Tongue (tissue), 3 donors: ENCODE results near the gene POC5. TPM values are rescaled to one million over a fixed set of nuclear protein-coding genes. Genes with fewer than 3 reads are reported as not detected.

ENCODE experiments used
- DNase-seq: peaks from one replicate; pipeline ENCODE4 v3.0.0-alpha.2; 2015
- small RNA-seq: library from RNA; depleted of rRNA; stranded (forward); fragments of <200 nt; gene quantifications from one replicate; pipeline ENCODE3, GENCODE V24; 2014; ENCODE audit warnings: low replicate concordance
- total RNA-seq: library from RNA; depleted of rRNA; stranded (reverse); fragments of >200 nt; gene quantifications from one replicate; pipeline ENCODE4 v1.2.3, GENCODE V29; 2014

Gene POC5
- total RNA-seq, 1 donor from 2014 or later: 10.7 TPM

DNA sequence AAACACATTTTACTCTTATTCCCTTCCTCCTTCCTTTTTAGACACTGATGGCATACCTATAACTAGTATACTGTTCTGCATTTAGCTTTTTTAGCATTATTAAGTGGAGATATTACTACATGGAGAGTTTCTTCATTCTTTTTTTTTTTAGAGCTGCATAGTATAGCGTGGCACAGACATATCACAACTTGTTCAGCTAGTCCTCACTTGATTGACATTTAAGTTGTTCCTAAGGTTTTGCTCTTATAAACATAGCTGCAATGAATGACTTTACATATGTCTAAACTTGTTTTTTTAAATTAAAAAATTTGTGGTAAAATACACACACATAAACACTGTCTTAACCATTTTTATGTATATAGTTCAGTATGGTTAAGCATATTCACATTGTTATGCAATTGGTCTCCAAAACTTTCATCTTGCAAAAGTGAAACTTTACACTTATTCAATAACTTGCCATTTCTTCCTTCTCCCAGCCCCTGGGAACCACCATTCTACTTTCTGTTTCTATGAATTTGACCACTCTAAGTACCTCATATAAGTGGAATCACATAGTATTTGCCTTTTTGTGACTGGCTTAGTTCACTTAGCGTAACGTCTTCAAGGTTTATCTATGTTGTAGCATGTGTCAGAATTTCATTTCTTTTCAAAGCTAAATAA lies 57.3 kb downstream of the POC5 start:
- no peak for DNase-seq

DNA sequence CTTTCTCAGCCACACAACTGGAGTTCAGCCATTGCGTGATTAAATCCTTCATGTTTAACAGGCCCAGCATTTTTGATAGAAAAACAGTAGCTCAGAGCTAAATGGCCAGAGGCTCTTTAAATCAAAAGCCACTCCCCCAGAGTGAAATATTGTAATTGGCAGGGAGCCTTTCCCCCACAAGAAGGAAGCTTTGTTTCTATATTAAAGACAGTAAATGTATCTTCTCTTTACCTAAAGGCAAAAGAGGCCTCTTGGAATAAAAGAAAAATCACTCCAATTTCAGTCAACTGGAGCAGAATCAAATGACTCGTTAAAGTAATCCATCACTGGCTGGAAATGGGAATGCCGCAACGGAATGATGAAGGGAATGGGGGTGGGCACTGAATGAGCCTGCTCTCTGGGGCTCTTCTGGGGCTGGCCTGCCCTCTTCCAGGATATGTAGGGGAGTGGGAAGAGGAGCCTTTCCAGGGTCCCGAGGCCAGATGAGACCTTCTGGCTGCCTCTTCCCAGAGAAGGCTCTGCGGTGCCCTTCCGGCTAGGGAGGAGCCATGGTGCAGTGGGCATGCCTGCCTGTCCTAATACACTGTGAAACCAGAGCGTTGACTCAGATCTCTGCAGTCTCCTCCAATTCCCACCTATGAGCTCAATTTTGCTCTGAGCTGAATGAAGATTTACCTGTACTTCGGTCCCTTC lies 60.8 kb downstream of the POC5 start:
- DNase-seq: peak; percentile 45

DNA sequence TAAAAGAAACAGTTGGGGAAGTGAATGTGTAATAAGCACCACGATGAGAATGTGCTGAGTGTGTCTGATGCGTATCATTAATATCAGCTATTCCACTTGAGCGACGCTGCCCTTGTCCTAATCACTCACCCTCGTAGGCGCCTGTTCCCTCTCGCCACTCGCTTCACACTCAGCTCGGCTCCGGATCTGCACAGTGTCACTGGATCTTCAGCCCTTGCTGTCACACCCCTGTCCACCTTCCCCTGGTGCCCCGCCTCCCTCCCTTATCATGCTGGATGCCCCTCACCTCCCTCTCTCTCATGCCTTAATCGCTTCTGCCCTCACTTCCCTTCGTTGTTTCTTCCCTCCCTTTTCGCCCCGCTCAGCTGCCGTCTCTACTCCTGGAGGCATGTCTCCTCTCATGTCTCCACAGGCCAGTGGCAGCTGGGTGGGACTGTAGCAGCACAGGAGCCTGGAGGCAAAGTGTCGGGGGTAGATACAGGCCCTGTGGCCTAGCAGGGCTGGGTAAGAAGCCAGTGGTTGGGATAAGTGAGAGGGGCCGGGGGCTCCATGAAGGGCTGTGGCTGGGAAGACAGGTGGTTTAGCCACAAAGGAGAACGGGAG lies 62.4 kb downstream of the POC5 start:
- no peak for DNase-seq

DNA sequence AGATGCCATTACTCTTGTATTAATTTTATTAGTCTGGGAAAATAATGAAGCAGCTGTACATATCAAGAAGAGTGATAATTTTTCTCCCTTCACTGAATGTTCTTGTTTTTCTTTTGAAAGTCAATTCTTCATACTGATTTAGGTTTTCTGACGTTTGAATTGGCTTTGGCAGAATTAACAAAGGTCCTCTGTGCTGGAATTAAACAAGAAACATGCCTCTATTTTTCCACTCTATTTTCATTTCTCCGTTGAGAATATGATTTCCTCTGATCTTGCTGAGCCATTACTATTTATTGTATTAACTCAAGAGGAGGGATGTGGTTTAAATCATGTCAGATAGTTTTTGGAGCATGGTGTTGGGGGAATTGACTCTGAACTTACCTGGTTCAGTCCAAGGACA lies 63.7 kb downstream of the POC5 start:
- no peak for DNase-seq

DNA sequence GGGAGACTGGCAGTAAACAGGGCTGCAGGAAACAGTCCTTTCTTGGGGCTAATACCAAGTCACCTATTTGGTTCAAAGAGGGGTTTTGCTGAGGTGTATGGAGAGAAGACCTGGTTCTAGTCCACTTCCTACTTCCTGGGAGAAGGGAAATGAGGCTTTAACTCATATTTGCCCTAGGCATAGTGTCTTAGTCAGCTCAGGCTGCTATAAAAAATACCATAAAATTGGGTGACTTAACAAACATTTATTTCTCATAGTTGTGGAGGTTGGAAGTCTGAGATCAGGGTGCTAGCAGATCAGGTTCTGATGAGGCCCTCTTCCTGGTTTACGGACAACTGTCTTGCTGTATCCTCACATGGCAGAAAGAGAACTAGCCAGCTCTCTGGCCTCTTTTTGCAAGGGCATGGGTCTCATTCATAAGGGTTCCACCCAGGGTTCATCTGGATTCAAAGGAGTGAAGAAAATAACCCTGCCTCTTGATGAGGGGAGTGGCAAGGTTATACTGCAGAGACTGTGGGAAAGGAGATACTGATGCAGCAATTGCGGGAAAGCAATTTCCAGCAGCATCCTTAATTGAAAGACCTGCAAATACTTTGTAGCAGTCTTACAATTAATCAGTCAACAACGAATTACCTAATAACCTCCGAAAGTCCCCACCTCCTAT lies 65.5 kb downstream of the POC5 start:
- DNase-seq: no peak

DNA sequence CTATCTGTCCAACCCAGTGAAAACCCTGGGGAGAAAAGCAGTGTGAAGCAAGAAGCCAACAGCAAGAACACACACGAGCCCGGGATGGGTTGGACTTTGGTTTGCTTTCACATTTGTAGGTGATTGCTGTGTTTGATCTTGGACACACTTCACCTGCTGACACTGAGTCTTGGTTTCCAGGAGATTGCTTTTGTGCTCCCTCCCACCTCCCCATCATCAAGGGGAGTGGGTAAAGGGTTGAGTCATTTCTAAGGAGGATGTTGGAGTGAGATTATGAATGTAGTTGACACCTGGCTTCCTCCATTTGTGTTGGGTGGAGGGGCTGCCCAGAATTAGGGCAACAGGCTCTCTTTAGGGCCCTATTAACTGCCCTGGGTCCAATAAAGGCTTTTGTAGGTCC lies 68.5 kb downstream of the POC5 start:
- no peak for DNase-seq

DNA sequence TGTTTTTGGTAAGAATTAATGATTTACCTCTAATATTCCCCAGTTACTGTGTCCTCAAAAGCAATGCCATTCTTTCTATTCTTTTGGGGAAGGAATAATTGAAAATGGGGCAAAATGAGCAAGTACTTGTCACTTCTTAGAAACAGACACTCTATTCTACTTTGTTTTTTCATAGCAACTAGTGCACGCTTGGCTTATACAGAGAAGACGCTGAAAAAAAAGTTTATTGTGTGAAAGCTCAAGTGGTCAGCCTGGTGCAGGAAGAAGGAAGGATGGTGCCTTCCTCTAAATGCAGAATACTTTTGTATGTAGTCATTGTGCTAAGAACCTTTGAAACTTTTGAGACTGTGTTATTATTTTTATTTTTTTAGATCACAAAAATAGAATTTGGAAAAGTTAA lies 76.4 kb downstream of the POC5 start:
- no peak for DNase-seq

DNA sequence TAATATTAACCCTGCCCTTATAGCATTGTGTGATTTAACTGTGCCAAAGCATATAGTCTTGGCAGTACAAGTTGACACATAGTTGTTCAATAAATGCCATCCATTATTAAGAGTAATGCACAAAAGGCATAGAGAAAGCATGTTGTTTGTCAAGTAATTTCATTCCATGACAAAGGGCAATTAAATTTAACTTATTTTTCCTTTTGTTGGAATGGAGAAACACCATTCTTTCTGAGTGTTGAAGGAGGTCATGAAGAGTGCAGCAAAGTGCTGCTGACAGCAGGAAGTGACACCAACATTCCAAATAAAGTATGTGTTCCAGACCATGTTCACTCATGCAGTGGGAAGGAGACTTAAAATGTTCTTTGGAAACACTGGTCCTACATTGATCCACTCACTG lies 76.8 kb downstream of the POC5 start:
- no peak for DNase-seq

DNA sequence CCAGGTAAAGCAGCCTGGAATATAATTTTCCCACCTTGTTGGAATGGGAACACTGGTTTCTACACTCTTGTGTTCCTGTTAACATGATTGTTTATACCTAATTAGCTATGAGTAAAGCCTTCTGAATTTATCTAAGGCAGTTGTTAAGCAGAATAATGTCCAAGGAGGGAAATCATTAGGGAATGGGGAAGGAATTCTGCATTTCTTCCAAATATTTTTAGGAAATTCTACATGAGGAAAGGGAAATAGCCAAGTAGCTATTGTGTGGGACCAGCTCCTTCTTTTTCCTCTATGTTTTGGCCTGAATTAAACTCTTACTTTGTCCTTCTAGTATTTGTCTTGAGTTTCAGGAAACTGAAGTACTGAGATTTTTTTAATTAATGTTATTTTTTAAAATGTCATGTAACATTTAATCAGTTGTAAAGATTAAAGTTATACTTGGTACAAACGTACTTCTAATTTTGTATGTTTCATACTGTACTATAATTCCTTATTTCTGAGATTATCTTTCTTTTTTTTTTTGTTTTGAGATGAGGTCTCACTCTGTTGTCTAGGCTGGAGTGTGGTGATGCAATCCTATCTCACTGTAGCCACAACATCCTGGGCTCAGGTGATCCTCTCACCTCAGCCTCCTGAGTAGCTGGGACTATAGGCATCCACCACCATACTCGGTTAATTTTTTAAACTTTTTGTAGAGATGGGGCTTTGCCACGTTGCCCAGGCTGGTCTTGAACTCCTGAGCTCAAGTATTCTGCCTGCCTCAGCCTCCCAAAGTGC lies 77.5 kb downstream of the POC5 start:
- no peak for DNase-seq

DNA sequence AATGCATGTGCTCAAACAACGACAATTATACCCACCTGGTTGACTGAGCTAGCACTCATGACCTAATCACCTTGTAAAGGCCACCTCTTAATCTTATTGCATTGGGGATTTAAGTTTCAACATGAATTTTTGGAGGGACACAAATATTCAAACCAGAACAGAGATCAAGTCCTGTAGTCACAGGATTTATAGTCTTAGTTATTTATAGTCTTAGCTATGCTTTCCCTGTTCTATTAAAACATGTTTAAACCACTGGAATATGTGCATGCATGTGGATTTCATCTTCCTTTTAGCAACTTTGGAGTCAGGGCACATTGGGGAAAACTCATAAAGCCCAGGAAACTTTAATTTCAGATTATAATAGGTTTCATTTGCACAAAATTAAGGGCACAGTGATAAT lies 79.3 kb downstream of the POC5 start:
- no peak for DNase-seq

DNA sequence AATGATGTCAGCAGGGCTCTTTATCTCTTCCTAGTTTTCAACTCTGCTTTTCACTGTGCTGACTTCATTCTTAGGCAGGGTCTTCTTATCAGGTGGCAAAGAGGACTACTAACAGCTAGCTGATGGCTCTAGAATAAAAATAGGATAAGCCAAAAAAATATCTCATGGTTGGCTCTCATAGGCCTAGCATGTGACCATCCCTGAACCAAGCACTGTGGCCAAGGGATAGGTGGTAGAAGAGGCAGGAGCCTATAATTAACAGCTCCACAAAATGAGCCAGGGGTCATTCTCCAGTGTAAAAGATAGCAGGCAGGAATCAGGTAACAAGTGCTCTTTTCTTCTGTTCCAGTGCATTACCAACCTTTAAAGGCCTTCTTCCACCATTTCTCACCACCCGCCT lies 84.9 kb downstream of the POC5 start:
- no peak for DNase-seq

DNA sequence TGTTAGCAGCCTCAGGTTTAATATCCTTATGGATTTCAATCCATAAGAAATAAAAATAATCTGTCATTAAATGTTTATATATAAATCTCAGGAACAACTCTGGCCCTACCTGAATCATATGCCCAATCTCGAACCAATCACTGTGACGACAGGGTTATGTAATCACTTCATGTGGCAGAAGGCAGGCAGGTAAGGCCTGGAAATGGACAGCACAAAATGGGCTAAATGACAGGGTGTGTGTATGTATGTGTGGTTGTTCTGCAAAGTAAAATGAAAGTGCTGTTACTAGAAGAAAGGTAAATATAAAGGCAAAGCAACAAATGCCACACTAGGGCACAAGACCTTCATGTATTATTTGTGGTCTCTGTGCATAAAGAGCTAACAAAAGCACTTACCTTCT lies 86.4 kb downstream of the POC5 start:
- no peak for DNase-seq

DNA sequence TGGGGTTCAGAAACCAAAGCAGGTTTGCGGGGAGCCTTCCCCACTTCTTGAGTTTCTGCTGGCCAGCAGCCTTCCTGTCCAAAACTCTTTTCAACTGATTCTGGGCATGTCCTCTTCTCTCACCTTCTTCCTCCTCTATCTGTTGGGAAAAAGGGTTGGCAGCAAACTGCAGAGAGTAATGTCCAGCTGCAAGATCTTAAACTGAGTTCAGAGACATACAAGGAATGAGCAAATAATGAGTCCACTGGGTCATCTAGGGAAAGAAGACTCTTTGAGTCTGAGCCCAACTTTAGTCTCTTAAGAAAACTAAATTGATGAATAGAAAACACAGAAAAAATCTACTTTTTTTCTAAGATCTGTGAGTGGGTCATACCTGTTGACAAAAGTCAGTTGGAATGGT lies 89.4 kb downstream of the POC5 start:
- no peak for DNase-seq

DNA sequence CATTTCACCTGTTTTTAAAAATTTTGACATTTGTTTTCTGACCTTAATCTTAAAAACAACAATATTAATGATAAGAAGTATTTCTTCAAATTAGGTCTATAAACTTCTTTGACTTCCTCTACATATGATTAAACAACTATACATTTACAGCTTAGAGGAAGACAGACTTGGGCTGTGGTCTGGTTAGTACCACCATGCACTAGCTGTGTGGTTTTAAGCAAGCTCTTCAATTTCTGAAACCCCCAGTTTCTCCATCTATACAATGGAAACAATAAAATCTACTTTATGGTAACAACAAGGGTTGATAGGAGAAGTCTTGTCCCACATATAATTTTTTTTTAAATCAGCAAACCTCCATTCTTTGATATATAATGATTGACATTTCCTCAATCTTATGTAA lies 90.3 kb downstream of the POC5 start:
- DNase-seq: no peak

Small RNAs within 50 kb of the gene (small RNA-seq; reads per million reads assigned to genes)
- gene RNU6-680P: not detected

Other genes with a start within 250 kb of the POC5 start
- 62.2 TPM for gene CERT1, start 205.8 kb downstream of the POC5 start, total RNA-seq
- gene POLK, start 205.5 kb downstream of the POC5 start, total RNA-seq: 62.9 TPM
- gene ANKDD1B, start 106.0 kb downstream of the POC5 start, total RNA-seq: 2.3 TPM